SH-SY5Y (cell line): Measurements from ENCODE around the gene DAB1.

Experiments used
- GATA2 ChIP-seq: IDR thresholded peaks from 2 replicates; pipeline ENCODE4 v1.6.1; 2011; ENCODE audit warnings: mild to moderate bottlenecking, low read depth, low read length
- GATA3 ChIP-seq: IDR thresholded peaks from 2 replicates; pipeline ENCODE4 v1.6.1; 2011; ENCODE audit warnings: low read depth, mild to moderate bottlenecking, low read length, moderate library complexity

GRCh38 chr1:57179001-57179400 is 244.9 kb downstream of the DAB1 start:
- no peak for TF ChIP-seq GATA3
- TF ChIP-seq GATA2, result no peak
